T1000 (cell line): ENCODE measurements around the gene NEK11.

Experiments used
- DNase-seq: peaks from one replicate; lab custom pipeline; 2025; ENCODE audit warnings: mixed read lengths; lab: John Stamatoyannopoulos, UW

The NEK11 gene

GRCh38 chr3:131224886-131225550, 198.3 kb downstream of the NEK11 start:
- DNase-seq = no peak

- no peak for DNase-seq
These were observed 201.8 kb downstream of the NEK11 start for GRCh38 chr3:131228522-131228921.

- DNase-seq = no peak
These were observed 205.2 kb downstream of the NEK11 start for GRCh38 chr3:131231710-131232389.

GRCh38 chr3:131232711-131233267, 206.1 kb downstream of the NEK11 start:
- no peak for DNase-seq

- no peak for DNase-seq
These were observed 207.4 kb downstream of the NEK11 start for GRCh38 chr3:131233900-131234668.

- DNase-seq = no peak
These were observed 209.7 kb downstream of the NEK11 start for GRCh38 chr3:131236421-131236820.

- DNase-seq = no peak
These were observed 211.8 kb downstream of the NEK11 start for GRCh38 chr3:131238496-131238895.

- no peak for DNase-seq
These were observed 212.6 kb downstream of the NEK11 start for GRCh38 chr3:131239267-131239666.

GRCh38 chr3:131242201-131242600, 215.5 kb downstream of the NEK11 start:
- no peak for DNase-seq

GRCh38 chr3:131250466-131250865, 223.8 kb downstream of the NEK11 start:
- DNase-seq = no peak

GRCh38 chr3:131260525-131260924, 233.8 kb downstream of the NEK11 start:
- DNase-seq = no peak

GRCh38 chr3:131261104-131261503, 234.4 kb downstream of the NEK11 start:
- DNase-seq = no peak

GRCh38 chr3:131275556-131275955, 248.9 kb downstream of the NEK11 start:
- no peak for DNase-seq

- DNase-seq = no peak
These were observed 251.3 kb downstream of the NEK11 start for GRCh38 chr3:131277836-131278497.

GRCh38 chr3:131279577-131279976, 252.9 kb downstream of the NEK11 start:
- DNase-seq = no peak

- DNase-seq = no peak
These were observed 255.7 kb downstream of the NEK11 start for GRCh38 chr3:131282379-131282778.

GRCh38 chr3:131282967-131283366, 256.3 kb downstream of the NEK11 start:
- no peak for DNase-seq

- no peak for DNase-seq
These were observed 257.2 kb downstream of the NEK11 start for GRCh38 chr3:131283862-131284261.

GRCh38 chr3:131284302-131284701, 257.6 kb downstream of the NEK11 start:
- DNase-seq = no peak

GRCh38 chr3:131285456-131285855, 258.8 kb downstream of the NEK11 start:
- no peak for DNase-seq

GRCh38 chr3:131299836-131300235, 273.2 kb downstream of the NEK11 start:
- DNase-seq = no peak

GRCh38 chr3:131303848-131304247, 277.2 kb downstream of the NEK11 start:
- no peak for DNase-seq
